Smooth muscle cell (in vitro differentiated cells): ENCODE measurements around the gene CROT. TPM values are rescaled to one million over a fixed set of nuclear protein-coding genes. Genes with fewer than 3 reads are reported as not detected.

Experiments
- DNase-seq: peaks from one replicate; lab custom pipeline; 2025; ENCODE audit not compliant: unreplicated experiment; lab: John Stamatoyannopoulos, UW
- H2AFZ ChIP-seq: fragments of 200-600 bp; sonication (generic); 2 replicates; pipeline ENCODE4 v1.6.0; 2016; ENCODE audit warnings: antibody characterized with exemption, low read depth, mild to moderate bottlenecking
- H3F3A ChIP-seq: fragments of 200-600 bp; sonication (generic); 2 replicates; pipeline ENCODE4 v1.6.0; 2017; ENCODE audit warnings: antibody characterized with exemption, low read depth
- H3K27ac ChIP-seq: fragments of 200-600 bp; sonication (generic); 2 replicates; pipeline ENCODE4 v1.5.1; 2016; ENCODE audit warnings: low read depth, mild to moderate bottlenecking
- H3K27me3 ChIP-seq: fragments of 200-600 bp; sonication (generic); 2 replicates; pipeline ENCODE4 v1.6.1; 2016; ENCODE audit warnings: low read depth, mild to moderate bottlenecking
- H3K36me3 ChIP-seq: fragments of 200-600 bp; sonication (generic); 2 replicates; pipeline ENCODE4 v1.5.1; 2016; ENCODE audit warnings: low read depth
- H3K4me1 ChIP-seq: fragments of 200-600 bp; sonication (generic); 2 replicates; pipeline ENCODE4 v1.5.1; 2016; ENCODE audit warnings: low read depth
- H3K4me2 ChIP-seq: fragments of 200-600 bp; sonication (generic); 2 replicates; pipeline ENCODE4 v1.6.0; 2016; ENCODE audit warnings: mild to moderate bottlenecking
- H3K4me3 ChIP-seq: fragments of 200-600 bp; sonication (generic); 2 replicates; pipeline ENCODE4 v1.5.1; 2016; ENCODE audit warnings: mild to moderate bottlenecking
- H3K79me2 ChIP-seq: fragments of 200-600 bp; sonication (generic); 2 replicates; pipeline ENCODE4 v1.6.0; 2016; ENCODE audit warnings: low read depth, mild to moderate bottlenecking
- H3K9ac ChIP-seq: fragments of 200-600 bp; sonication (generic); 2 replicates; pipeline ENCODE4 v1.6.0; 2016; ENCODE audit warnings: low read depth
- H3K9me3 ChIP-seq: fragments of 200-600 bp; sonication (generic); replicated peaks from 2 replicates; pipeline ENCODE4 v1.5.1; 2016; ENCODE audit warnings: low read depth
- H4K20me1 ChIP-seq: fragments of 200-600 bp; sonication (generic); 2 replicates; pipeline ENCODE4 v1.6.0; 2016; ENCODE audit warnings: low read depth
- WGBS: methylation state at CpG from one replicate; pipeline ENCODE4 v1.1.7; 2016; ENCODE audit warnings: low lambda C conversion rate; 5-methylcytosine and 5-hydroxymethylcytosine counted together
- polyA plus RNA-seq: library from polyadenylated mRNA; unstranded; fragments of >200 nt; fragmentation: Nextera tagmentation; extraction: Ambion mirVana; gene quantifications from 2 replicates; pipeline ENCODE4 v1.2.1, GENCODE V29; 2016
- total RNA-seq: library from RNA; depleted of rRNA; stranded (reverse); fragments of >200 nt; gene quantifications from 2 replicates; pipeline ENCODE4 v1.2.3, GENCODE V29; 2014
- TF ChIP-seq, protein P1 (sequence below): fragments of 200-600 bp; sonication (generic); IDR thresholded peaks from 2 replicates; pipeline ENCODE4 v1.5.1; 2017; ENCODE audit warnings: borderline replicate concordance, mild to moderate bottlenecking, antibody characterized with exemption; ENCODE audit not compliant: insufficient read depth, poor library complexity, severe bottlenecking

The CROT gene
- total and polyA plus RNA-seq, 2 experiments from 2014 or later, result 9.5 to 20.8 TPM

DNA sequence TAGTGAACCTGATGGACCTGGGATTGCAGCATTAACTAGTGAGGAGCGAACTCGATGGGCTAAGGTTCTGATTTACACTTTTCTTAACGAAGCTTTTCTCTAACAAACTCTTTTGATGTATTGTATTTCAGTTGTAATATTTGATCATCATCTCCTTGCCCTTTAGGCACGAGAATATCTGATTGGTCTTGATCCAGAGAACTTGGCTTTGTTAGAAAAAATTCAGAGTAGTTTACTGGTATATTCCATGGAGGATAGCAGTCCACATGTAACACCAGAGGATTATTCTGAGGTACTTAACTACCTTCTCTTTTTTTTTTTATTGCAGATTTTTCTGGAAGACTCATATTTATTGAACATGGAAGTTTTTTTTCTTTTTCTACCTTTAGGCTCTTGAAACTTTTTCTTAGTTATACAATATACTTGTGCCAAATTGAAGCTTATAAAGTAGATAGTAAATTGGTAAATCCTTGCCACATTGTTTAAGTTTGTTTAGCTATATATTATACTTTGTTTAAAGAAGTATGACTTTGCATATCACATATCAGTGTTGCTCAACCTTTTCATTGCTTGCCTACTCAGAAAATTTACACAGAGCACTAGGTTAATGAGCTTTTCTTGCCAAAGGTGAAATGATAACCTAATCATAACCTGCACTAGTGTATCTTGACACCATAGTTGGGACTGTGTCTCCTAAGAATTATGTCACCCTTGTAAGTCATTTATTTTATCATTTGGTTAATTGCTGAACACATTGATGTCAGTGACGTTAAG lies 30.4 kb downstream of the CROT start:
- no peak for DNase-seq
- 93% methylated on average over 5 of the region's 5 CpGs for WGBS

DNA sequence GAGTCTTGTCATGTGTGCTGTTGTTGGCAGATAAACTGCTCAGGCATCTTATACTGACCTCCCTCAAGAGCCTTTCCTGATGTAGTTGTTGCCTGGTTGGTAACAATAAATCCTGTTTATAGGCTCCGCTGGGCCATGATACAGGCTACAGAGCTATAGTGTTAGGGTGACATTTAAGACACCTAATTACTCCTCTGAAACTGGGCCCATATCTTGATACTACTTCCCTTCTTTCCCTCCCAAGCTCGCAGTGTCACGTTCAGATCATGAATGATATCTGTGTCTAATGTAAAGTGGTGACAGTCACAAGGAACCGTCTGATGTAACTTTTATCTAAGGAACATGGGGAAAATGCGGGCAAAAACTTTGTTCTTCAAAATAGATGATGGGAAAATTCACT lies 35.4 kb downstream of the CROT start:
- no peak for DNase-seq
- no peaks in the 10 kb centered on the region for H3F3A ChIP-seq
- H2AFZ ChIP-seq, result no peak overlapping the region
- H3K27ac ChIP-seq, result no peak overlapping the region
- H3K4me2 ChIP-seq, result no peak overlapping the region
- H3K36me3 ChIP-seq, result peaks cover 16% of the 10 kb centered on the region
- H4K20me1 ChIP-seq, result no peaks in the 10 kb centered on the region
- WGBS, result 59% methylated on average over 5 of the region's 5 CpGs
- no peaks in the 10 kb centered on the region for H3K4me1 ChIP-seq
- no peaks in the 10 kb centered on the region for H3K79me2 ChIP-seq
- TF ChIP-seq, protein P1, sequence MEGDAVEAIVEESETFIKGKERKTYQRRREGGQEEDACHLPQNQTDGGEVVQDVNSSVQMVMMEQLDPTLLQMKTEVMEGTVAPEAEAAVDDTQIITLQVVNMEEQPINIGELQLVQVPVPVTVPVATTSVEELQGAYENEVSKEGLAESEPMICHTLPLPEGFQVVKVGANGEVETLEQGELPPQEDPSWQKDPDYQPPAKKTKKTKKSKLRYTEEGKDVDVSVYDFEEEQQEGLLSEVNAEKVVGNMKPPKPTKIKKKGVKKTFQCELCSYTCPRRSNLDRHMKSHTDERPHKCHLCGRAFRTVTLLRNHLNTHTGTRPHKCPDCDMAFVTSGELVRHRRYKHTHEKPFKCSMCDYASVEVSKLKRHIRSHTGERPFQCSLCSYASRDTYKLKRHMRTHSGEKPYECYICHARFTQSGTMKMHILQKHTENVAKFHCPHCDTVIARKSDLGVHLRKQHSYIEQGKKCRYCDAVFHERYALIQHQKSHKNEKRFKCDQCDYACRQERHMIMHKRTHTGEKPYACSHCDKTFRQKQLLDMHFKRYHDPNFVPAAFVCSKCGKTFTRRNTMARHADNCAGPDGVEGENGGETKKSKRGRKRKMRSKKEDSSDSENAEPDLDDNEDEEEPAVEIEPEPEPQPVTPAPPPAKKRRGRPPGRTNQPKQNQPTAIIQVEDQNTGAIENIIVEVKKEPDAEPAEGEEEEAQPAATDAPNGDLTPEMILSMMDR, result no peak
- no peak overlapping the region for H3K9ac ChIP-seq
- no peaks in the 10 kb centered on the region for H3K27me3 ChIP-seq
- H3K9me3 ChIP-seq, result no peaks in the 10 kb centered on the region
- no peak overlapping the region for H3K4me3 ChIP-seq

More for the DNA sequence above, 30.4 kb downstream of the CROT start:
- H3K27ac ChIP-seq, result no peak overlapping the region
- H3K36me3 ChIP-seq, result no peaks in the 10 kb centered on the region
- no peaks in the 10 kb centered on the region for H3K4me1 ChIP-seq
- no peak overlapping the region for H2AFZ ChIP-seq
- no peaks in the 10 kb centered on the region for H3F3A ChIP-seq
- H3K4me3 ChIP-seq, result no peak overlapping the region
- H3K4me2 ChIP-seq, result no peak overlapping the region
- H3K9ac ChIP-seq, result no peak overlapping the region
- H3K27me3 ChIP-seq, result no peaks in the 10 kb centered on the region
- no peaks in the 10 kb centered on the region for H4K20me1 ChIP-seq
- TF ChIP-seq, protein P1, result no peak
- no peaks in the 10 kb centered on the region for H3K79me2 ChIP-seq
- H3K9me3 ChIP-seq, result no peaks in the 10 kb centered on the region

DNA sequence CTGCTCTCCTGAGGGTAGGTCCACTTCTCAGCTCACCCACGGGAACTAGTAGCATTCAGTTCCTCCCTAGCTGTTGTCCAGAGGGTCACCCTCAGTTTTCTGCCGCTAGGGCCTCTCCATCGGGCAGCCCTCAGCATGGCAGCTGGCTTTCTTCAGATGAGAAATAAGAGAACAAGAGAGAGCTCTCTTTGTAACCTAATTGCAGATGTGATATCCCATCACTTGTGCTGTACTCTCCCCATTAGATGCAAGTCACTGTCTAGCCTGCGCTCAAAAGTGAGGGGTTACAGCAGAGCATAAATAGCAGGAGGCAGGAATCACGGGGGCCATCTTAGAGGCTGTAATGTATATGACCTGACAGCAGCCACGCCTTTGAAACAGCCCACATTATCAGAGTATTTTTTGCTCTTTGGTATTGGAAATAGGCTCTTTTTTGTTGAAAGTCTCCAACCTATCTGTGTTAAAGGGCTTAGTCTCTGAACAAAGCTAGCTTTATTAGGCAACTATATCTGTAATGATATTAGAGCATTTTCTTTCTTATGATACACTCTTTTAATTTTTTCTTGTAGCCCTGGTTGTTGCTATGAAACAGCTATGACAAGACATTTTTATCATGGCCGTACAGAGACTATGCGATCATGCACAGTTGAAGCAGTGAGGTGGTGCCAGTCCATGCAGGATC lies 45.7 kb downstream of the CROT start:
- Histone ChIP-seq H3K27me3 (no peaks in the 10 kb centered on the region), H3K36me3 (peaks cover 12% of the 10 kb centered on the region), H3K27ac (no peak overlapping the region), H3K9ac (no peak overlapping the region), H3K4me3 (no peak overlapping the region), H3K79me2 (no peaks in the 10 kb centered on the region), H4K20me1 (no peaks in the 10 kb centered on the region), H2AFZ (no peak overlapping the region), H3K4me2 (no peak overlapping the region), H3K9me3 (no peaks in the 10 kb centered on the region), H3F3A (no peaks in the 10 kb centered on the region), H3K4me1 (no peaks in the 10 kb centered on the region)
- TF ChIP-seq, protein P1, result no peak
- whole genome bisulfite sequencing, result 92% methylated on average over 8 of the region's 8 CpGs
- no peak for DNase-seq
